Choroid plexus epithelial cell (primary cell): ENCODE results near the gene THSD8.
A peak's percentile ranks its signal among the peaks of the same experiment; 100 is the strongest.

Experiments
- DNase-seq: peaks from one replicate; pipeline ENCODE4 v3.0.0-alpha.2; 2010; ENCODE audit warnings: low read depth
- H3K4me3 ChIP-seq: 2 replicates; pipeline ENCODE4 v1.5.1; 2011; ENCODE audit warnings: low read depth, mild to moderate bottlenecking, control low read depth, low read length, moderate library complexity
- CTCF ChIP-seq: conservative IDR thresholded peaks from 2 replicates; pipeline ENCODE4 v1.5.1; 2011; ENCODE audit warnings: low read depth, mild to moderate bottlenecking, control low read depth, inconsistent platforms, low read length, moderate library complexity

Gene THSD8

DNA sequence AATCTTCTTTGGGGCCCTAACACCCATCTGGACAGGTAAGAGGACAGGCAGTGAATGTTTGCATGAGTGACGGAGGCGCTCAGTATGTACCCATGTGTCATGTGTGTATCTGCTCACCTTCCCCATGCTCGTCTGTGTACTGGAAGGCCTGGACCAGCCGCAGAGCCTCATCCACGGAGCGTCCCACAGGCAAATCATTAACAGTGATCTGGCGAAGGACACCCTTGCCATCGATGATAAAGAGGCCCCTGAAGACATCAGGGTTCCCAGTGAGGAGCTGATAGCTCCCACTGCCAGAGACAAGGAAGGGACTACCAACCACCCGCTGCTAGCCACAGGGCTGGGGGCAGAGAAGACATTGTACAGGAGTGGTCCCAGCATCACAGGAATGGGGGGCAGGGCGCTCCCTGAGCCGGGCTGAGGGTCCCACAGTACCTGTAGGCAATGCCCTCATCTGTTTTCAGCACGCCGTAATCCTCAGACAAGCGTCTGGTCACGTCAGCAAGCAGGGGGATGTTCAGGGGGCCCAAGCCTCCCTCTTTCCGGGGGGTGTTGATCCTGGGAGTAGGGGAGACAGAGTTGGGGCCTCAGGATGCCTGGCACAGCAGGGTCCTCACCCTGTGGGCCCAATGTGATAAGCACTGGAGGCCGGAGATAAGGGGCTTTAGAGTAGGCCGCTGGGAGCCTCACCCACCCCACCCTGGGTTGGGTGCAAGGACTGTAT, 2.0 kb upstream of the THSD8 start:
- TF ChIP-seq CTCF: no peak
- H3K4me3 ChIP-seq: no peak overlapping the region
- no peak for DNase-seq

DNA sequence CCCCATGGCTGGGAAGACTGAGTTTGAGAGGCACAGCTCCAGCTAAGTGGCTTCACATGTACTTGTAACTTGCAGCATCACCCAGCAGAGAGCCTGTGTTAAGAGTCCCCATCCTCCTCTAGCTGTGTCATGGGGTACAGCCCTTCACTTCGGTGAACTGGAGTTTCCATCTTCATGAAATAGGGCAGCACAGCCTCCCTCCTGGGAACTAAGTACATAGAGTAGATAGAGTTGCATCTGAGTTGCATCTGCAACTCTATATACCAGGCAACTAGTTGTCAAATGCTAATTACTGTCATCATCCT, 1.5 kb upstream of the THSD8 start:
- TF ChIP-seq CTCF: no peak
- no peak for DNase-seq
- peak overlapping the region; percentile 89 for H3K4me3 ChIP-seq

DNA sequence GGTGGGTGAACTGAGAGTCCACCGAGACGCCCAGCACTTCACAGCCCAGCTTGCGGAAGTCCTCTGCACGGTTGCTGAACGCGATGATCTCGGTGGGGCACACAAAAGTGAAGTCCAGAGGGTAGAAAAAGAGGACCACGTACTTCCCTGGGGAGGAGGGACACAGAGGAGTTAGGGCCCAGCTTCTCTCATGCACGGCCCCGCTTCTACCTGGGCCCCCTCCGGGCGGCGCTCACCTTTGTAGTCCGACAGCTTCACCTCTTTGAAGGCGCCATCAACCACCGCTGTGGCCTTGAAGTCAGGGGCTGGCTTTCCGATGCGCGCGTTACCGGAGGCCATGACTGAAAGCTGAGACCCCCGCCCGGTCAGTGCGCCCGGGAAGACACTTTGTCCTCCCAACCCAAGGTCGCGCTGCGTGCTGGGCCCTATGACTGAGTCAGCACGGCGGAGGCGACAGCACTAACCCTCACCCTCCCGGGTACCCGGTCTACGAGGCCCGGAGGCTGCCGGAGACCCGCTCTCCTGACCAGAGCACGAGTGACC, 875 bp upstream of the THSD8 start:
- H3K4me3 ChIP-seq: peak overlapping the region; percentile 89
- no peak for DNase-seq
- no peak for TF ChIP-seq CTCF

DNA sequence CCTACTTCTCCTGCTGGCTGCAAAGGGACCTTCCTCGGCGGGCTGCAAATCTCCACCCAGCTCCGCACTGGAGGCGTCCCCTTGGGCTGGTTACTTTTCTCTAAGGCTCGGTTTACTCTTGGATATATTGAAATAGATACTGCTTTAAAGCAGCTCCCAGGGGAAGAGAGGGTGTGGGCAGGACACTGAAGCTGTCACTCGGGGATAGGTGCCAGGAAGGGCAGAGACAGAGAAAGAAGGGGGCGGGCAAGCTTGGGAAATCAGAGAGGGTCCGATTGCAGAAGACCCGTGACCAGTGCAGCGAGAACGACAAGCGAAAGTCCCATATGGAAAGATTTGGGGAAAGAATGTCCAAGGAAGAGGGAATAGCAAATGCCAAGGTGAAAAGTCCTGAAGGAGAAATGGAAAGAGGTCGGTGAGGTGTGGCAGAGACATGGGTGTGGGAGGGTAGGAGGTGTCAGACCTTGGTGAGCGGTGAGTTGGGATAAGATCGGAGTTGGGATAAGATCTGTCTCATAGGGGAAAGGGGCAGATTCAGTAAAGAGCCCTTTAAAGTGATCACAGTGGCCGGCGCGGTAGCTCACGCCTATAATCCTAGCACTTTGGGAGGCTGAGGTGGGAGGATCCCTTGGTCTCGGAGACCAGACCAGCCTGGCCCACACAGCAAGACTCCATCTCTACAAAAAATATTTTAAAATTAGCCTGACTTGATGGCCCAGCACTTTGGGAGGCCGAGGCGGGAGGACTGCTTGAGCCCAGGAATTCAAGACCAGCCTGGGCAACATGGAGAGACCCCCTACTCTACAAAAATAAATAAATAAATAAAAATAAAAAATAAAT, 618 bp downstream of the THSD8 start:
- peak; percentile 25 for TF ChIP-seq CTCF
- no peak for DNase-seq
- peak overlapping the region; percentile 89 for H3K4me3 ChIP-seq

DNA sequence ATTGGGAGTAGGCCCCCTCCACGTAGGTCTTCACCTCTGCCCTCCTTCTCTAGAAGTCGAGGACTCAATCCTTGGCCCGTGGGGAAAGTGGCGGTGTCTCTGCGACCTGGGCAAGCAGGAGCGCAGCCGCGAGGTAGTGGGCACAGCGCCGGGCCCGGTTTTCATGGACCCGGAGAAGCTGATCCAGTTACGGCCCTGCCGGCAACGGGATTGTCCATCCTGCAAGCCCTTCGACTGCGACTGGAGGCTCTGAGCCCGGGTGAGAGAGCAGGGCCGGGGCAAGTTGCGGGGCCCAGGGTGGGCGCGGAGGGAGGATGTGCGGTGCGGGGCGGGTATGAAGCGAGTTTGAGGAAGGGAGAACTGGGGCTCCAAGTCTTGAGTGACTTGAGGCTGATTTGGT, 2.2 kb downstream of the THSD8 start:
- H3K4me3 ChIP-seq: no peak overlapping the region
- no peak for TF ChIP-seq CTCF

GRCh38 chr19:12806242-12807081, 4.6 kb downstream of the THSD8 start, which contains the start of gene RNASEH2A:
Gene RNASEH2A (plus strand): TSS chr19:12806584. CDS start chr19:12806674, 90 bp downstream.
- DNase-seq: peak; percentile 94
- no peak for TF ChIP-seq CTCF
- H3K4me3 ChIP-seq: peak within 1 kb of the TSS; percentile 76

More for the DNA sequence above, 2.2 kb downstream of the THSD8 start:
- DNase-seq: no peak
